Endothelial cell of umbilical vein (primary cell): ENCODE measurements around the gene PKP4. TPM values are rescaled to one million over a fixed set of nuclear protein-coding genes. Genes with fewer than 3 reads are reported as not detected.

Source experiments
- BruUV-seq: library from RNA; stranded (reverse); fragments of 400-500 nt; replicated peaks from 2 replicates; lab custom pipeline; 2021; lab: Mats Ljungman, UMichigan
- CTCF ChIA-PET: fragments of 300-600, 350-600 bp; sonication (Branson Sonifier 250); formaldehyde crosslinking; loops from one replicate; lab custom pipeline; 2021; ENCODE audit warnings: antibody characterized with exemption, inconsistent platforms; lab: Charles Lee
- POLR2A ChIA-PET: fragments of 300-600, 350-600 bp; sonication (Branson Sonifier 250); formaldehyde crosslinking; loops from one replicate; lab custom pipeline; 2021; ENCODE audit warnings: antibody characterized with exemption, inconsistent platforms; lab: Charles Lee
- DNase-seq: peaks from one replicate; pipeline ENCODE4 v3.0.0-alpha.2; 2011; ENCODE audit warnings: low read depth, low spot score
- FAIRE-seq: peaks from 2 replicates; lab custom pipeline; 2011; peaks lifted over from hg19 to GRCh38; lab: Jason Lieb, UNC
- H2AFZ ChIP-seq: 2 replicates; pipeline ENCODE4 v1.6.0; 2012; ENCODE audit warnings: low read depth, low read length, control low read depth, inconsistent platforms
- H3K27ac ChIP-seq: 2 replicates; pipeline ENCODE4 v1.5.1; 2011; ENCODE audit warnings: low read depth, mild to moderate bottlenecking, control low read depth, low read length, moderate library complexity; ENCODE audit not compliant: insufficient read depth
- H3K27me3 ChIP-seq, 2 experiments: 2 replicates each; pipeline versions ENCODE4 v1.6.0 to v1.6.1; 2011; ENCODE audit warnings: low read length in 2 of 2, mixed read lengths in 1 of 2; ENCODE audit not compliant: control insufficient read depth in 2 of 2, insufficient read depth in 2 of 2
- H3K36me3 ChIP-seq, 2 experiments: 2 replicates in 1 of 2; 3 replicates in 1 of 2; pipeline ENCODE4 v1.5.1; 2011; ENCODE audit warnings: low read length in 2 of 2, mild to moderate bottlenecking in 1 of 2, moderate library complexity in 1 of 2; ENCODE audit not compliant: control insufficient read depth in 2 of 2, insufficient read depth in 2 of 2; ENCODE audit errors: extremely low read depth in 1 of 2
- H3K4me1 ChIP-seq: 3 replicates; pipeline ENCODE4 v1.5.1; 2011; ENCODE audit warnings: mild to moderate bottlenecking, low read length; ENCODE audit not compliant: control insufficient read depth, insufficient read depth; ENCODE audit errors: extremely low read depth
- H3K4me2 ChIP-seq: 2 replicates; pipeline ENCODE4 v1.6.1; 2011; ENCODE audit warnings: low read length, control low read depth, mixed read lengths; ENCODE audit not compliant: insufficient read depth
- H3K4me3 ChIP-seq, 3 experiments: fragments of 200-600 bp in 1 of 3; sonication (generic), shearing (Covaris generic) in 1 of 3; replicated peaks in 1 of 3; 2 replicates each; pipeline ENCODE4 v1.5.1; 2011 to 2016; ENCODE audit warnings: control low read depth in 3 of 3, low read length in 3 of 3, mild to moderate bottlenecking in 2 of 3, inconsistent platforms in 1 of 3, low read depth in 1 of 3, moderate library complexity in 1 of 3; ENCODE audit not compliant: insufficient read depth in 1 of 3
- H3K79me2 ChIP-seq: 2 replicates; pipeline ENCODE4 v1.6.0; 2012; ENCODE audit warnings: low read length, inconsistent platforms; ENCODE audit not compliant: control insufficient read depth, insufficient read depth
- H3K9ac ChIP-seq: replicated peaks from 2 replicates; pipeline ENCODE3; 2011; ENCODE audit warnings: low read length, control low read depth; ENCODE audit not compliant: insufficient read depth; ENCODE audit errors: extremely low read depth
- H3K9me1 ChIP-seq: replicated peaks from 3 replicates; pipeline ENCODE4 v1.6.0; 2011; ENCODE audit warnings: mild to moderate bottlenecking, low read length; ENCODE audit not compliant: control insufficient read depth, insufficient read depth; ENCODE audit errors: extremely low read depth
- H3K9me3 ChIP-seq: replicated peaks from 2 replicates; pipeline ENCODE4 v1.5.1; 2012; ENCODE audit warnings: low read length, inconsistent platforms; ENCODE audit not compliant: control insufficient read depth, insufficient read depth
- H4K20me1 ChIP-seq: replicated peaks from 2 replicates; pipeline ENCODE3; 2011; ENCODE audit warnings: mild to moderate bottlenecking, low read length; ENCODE audit not compliant: control insufficient read depth, insufficient read depth; ENCODE audit errors: extremely low read depth
- EZH2 ChIP-seq: IDR thresholded peaks from 2 replicates; pipeline ENCODE4 v1.6.1; 2012; ENCODE audit warnings: borderline replicate concordance, low read depth, mild to moderate bottlenecking, moderate library complexity, low read length, inconsistent platforms; ENCODE audit not compliant: severe bottlenecking
- FOS ChIP-seq: IDR thresholded peaks from 2 replicates; pipeline ENCODE4 v1.6.1; 2011; ENCODE audit warnings: mild to moderate bottlenecking, low read length, moderate library complexity, borderline replicate concordance; ENCODE audit not compliant: insufficient read depth
- GATA2 ChIP-seq: IDR thresholded peaks from 2 replicates; pipeline ENCODE4 v1.7.0; 2011; ENCODE audit warnings: low read depth, mild to moderate bottlenecking, moderate library complexity, mixed read lengths, low read length; ENCODE audit not compliant: insufficient read length, insufficient read depth
- JUN ChIP-seq: IDR thresholded peaks from 2 replicates; pipeline ENCODE4 v1.6.1; 2011; ENCODE audit warnings: borderline replicate concordance, low read depth; ENCODE audit not compliant: insufficient read length, insufficient read depth
- MAX ChIP-seq: IDR thresholded peaks from 2 replicates; pipeline ENCODE4 v1.6.1; 2011; ENCODE audit not compliant: insufficient read depth, insufficient read length
- MYC ChIP-seq: IDR thresholded peaks from one replicate; pipeline ENCODE4 v1.6.1; 2011; ENCODE audit warnings: mild to moderate bottlenecking, low read depth, low read length
- POLR2A ChIP-seq: IDR thresholded peaks from 2 replicates; pipeline ENCODE4 v1.6.1; 2012; ENCODE audit warnings: low read depth, mild to moderate bottlenecking, control low read depth, low read length
- POLR2AphosphoS5 ChIP-seq: IDR thresholded peaks from 2 replicates; pipeline ENCODE4 v1.6.1; 2012; ENCODE audit warnings: low read depth, mild to moderate bottlenecking, control low read depth, low read length, moderate library complexity; ENCODE audit not compliant: insufficient read depth
- dilution Hi-C: fragments of 300-500 bp; cut with MboI; formaldehyde crosslinking; loops from one replicate; pipeline ENCODE4 v1.15.0; 2019; ENCODE audit warnings: low sequenced_read_pairs; ENCODE audit not compliant: extremely low pct_ligation_motif_present
- intact Hi-C: fragments of 100-400 bp; cut with micrococcal nuclease; formaldehyde crosslinking; loops from one replicate; pipeline ENCODE4 v1.10.0; 2022
- polyA plus RNA-seq, 4 experiments: library from polyadenylated mRNA; depleted of rRNA in 3 of 4; stranded (reverse) in 3 of 4; unstranded in 1 of 4; fragments of >200 nt; gene quantifications; 2 replicates each; pipeline versions ENCODE4 v1.2.1 to v1.2.3, GENCODE V29; 2011 to 2012; ENCODE audit warnings: missing spikeins in 1 of 4
- total RNA-seq: library from RNA; stranded (reverse); gene quantifications from 2 replicates; pipeline ENCODE4 v1.2.3, GENCODE V29; 2021
- TF ChIP-seq, protein P1 (sequence below), 2 donors: IDR thresholded peaks; 1 replicate in 1 of 2; 2 replicates in 1 of 2; pipeline ENCODE4 v1.5.1; 2011; ENCODE audit warnings: low read length in 2 of 2, mild to moderate bottlenecking in 2 of 2, moderate library complexity in 2 of 2, control low read depth in 1 of 2, inconsistent platforms in 1 of 2, low read depth in 1 of 2; ENCODE audit not compliant: insufficient read depth in 1 of 2; ENCODE audit errors: extremely low read depth in 1 of 2

Gene PKP4
- total and polyA plus RNA-seq, 2 donors (not counting 3 experiments of a cell fraction or from before 2014, with no cell fraction given), result 35.4 to 68.5 TPM

DNA sequence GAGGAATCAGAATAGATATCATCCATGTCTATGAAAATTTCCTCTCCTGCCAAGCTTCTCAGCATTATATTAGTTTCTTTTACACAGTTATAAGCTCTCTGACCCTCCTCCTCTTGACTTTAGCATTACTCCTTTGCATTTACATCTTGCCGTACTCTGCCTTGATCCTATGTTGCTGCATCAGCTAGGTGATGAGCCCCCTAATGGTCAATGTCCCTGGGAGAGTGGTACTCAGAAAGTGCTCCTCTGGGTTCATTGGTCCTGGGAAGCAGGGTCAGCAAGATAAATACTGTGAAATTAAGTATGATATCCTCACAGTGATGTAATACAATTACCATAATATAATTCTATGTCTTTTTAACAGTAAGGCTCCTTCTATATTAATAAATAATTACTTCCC lies 74.1 kb downstream of the PKP4 start:
- dilution Hi-C loops (no loop called here), intact Hi-C loops (no loop called here)
- FAIRE-seq, result no peak
- H3K4me1 ChIP-seq, result no peaks in the 10 kb centered on the region
- no peak overlapping the region for H3K9ac ChIP-seq
- H3K9me1 ChIP-seq, result no peaks in the 10 kb centered on the region
- no peaks in the 10 kb centered on the region for H3K27me3 ChIP-seq
- H2AFZ ChIP-seq, result no peak overlapping the region
- no peaks in the 10 kb centered on the region for H3K36me3 ChIP-seq
- no peaks in the 10 kb centered on the region for H4K20me1 ChIP-seq
- H3K9me3 ChIP-seq, result no peaks in the 10 kb centered on the region
- TF ChIP-seq EZH2 (no peak), POLR2A (no peak), FOS (no peak), POLR2AphosphoS5 (no peak), JUN (no peak), MAX (no peak), MYC (no peak), GATA2 (no peak)
- TF ChIP-seq, protein P1, sequence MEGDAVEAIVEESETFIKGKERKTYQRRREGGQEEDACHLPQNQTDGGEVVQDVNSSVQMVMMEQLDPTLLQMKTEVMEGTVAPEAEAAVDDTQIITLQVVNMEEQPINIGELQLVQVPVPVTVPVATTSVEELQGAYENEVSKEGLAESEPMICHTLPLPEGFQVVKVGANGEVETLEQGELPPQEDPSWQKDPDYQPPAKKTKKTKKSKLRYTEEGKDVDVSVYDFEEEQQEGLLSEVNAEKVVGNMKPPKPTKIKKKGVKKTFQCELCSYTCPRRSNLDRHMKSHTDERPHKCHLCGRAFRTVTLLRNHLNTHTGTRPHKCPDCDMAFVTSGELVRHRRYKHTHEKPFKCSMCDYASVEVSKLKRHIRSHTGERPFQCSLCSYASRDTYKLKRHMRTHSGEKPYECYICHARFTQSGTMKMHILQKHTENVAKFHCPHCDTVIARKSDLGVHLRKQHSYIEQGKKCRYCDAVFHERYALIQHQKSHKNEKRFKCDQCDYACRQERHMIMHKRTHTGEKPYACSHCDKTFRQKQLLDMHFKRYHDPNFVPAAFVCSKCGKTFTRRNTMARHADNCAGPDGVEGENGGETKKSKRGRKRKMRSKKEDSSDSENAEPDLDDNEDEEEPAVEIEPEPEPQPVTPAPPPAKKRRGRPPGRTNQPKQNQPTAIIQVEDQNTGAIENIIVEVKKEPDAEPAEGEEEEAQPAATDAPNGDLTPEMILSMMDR (IDR thresholded peaks at IDR 0.05; ENCODE audit: extremely low read depth in 1 of 2, insufficient read depth in 1 of 2, low read depth in 1 of 2, low read length in 2 of 2), result no peak
- H3K4me3 ChIP-seq, result no peak overlapping the region
- no peaks in the 10 kb centered on the region for H3K79me2 ChIP-seq
- no peak overlapping the region for H3K27ac ChIP-seq
- no TSS peak for BruUV-seq
- POLR2A ChIA-PET, result no interaction called here
- no peak overlapping the region for H3K4me2 ChIP-seq
- DNase-seq, result no peak
- CTCF ChIA-PET, result no interaction called here
